HEK293 (cell line): Measurements from ENCODE around the gene BEX2.

Experiments used
- CTCF ChIA-PET: fragments of 350-600 bp; formaldehyde crosslinking; extraction: SDS; loops from one replicate; lab custom pipeline; 2021; ENCODE audit warnings: antibody characterized with exemption; lab: Yijun Ruan, JAX
- POLR2A ChIA-PET: fragments of 300-600 bp; formaldehyde crosslinking; extraction: SDS; loops from one replicate; lab custom pipeline; 2020; ENCODE audit warnings: antibody characterized with exemption, inconsistent platforms; lab: Yijun Ruan, JAX
- H3K27ac ChIP-seq: fragments of 200-500 bp; sonication (Bioruptor generic); 2 replicates; pipeline ENCODE4 v1.5.1; 2014; ENCODE audit warnings: low read depth, low read length, control low read depth, inconsistent platforms; ENCODE audit errors: extremely low read depth
- H3K36me3 ChIP-seq, 2 experiments: fragments of 200-500 bp in 1 of 2; sonication (Bioruptor generic) in 1 of 2; 1 replicate in 1 of 2; 2 replicates in 1 of 2; pipeline ENCODE4 v1.5.1; 2014 to 2017; ENCODE audit warnings: inconsistent platforms in 2 of 2, low read length in 2 of 2; ENCODE audit not compliant: control insufficient read depth in 2 of 2, insufficient read depth in 1 of 2
- H3K4me1 ChIP-seq: fragments of 200-500 bp; sonication (Bioruptor generic); 2 replicates; pipeline ENCODE4 v1.5.1; 2014; ENCODE audit warnings: mild to moderate bottlenecking, low read length, inconsistent platforms; ENCODE audit not compliant: control insufficient read depth, insufficient read depth
- H3K4me3 ChIP-seq: 2 replicates; pipeline ENCODE4 v1.5.1; 2011; ENCODE audit warnings: low read depth, mild to moderate bottlenecking, control low read depth, low read length, moderate library complexity
- H3K9me3 ChIP-seq: fragments of 200-500 bp; sonication (Bioruptor generic); 2 replicates; pipeline ENCODE4 v1.5.1; 2014; ENCODE audit warnings: low read depth, low read length, inconsistent platforms; ENCODE audit not compliant: control insufficient read depth, insufficient read depth
- KLF1 ChIP-seq: fragments of 450-650 bp; formaldehyde crosslinking; IDR thresholded peaks from 2 replicates; pipeline ENCODE4 v1.5.1; 2016; ENCODE audit warnings: missing biosample characterization, missing genetic modification characterization
- RBAK ChIP-seq: fragments of 450-650 bp; formaldehyde crosslinking; IDR thresholded peaks from 2 replicates; pipeline ENCODE4 v1.5.1; 2016; ENCODE audit warnings: missing biosample characterization, missing genetic modification characterization
- ZBTB21 ChIP-seq: fragments of 450-650 bp; formaldehyde crosslinking; IDR thresholded peaks from 2 replicates; pipeline ENCODE4 v1.5.1; 2017; ENCODE audit warnings: missing biosample characterization, missing genetic modification characterization
- ZBTB8A ChIP-seq: fragments of 450-650 bp; formaldehyde crosslinking; IDR thresholded peaks from 2 replicates; pipeline ENCODE4 v1.5.1; 2016; ENCODE audit warnings: missing biosample characterization, missing genetic modification characterization
- ZNF292 ChIP-seq: fragments of 450-650 bp; formaldehyde crosslinking; IDR thresholded peaks from 2 replicates; pipeline ENCODE4 v1.5.1; 2016; ENCODE audit warnings: low read depth, missing biosample characterization, missing genetic modification characterization, borderline replicate concordance
- ZNF37A ChIP-seq: fragments of 450-650 bp; IDR thresholded peaks from 2 replicates; pipeline ENCODE4 v1.5.1; 2018; ENCODE audit warnings: missing biosample characterization, missing genetic modification characterization
- ZNF394 ChIP-seq: fragments of 450-650 bp; formaldehyde crosslinking; IDR thresholded peaks from 2 replicates; pipeline ENCODE4 v1.5.1; 2016; ENCODE audit warnings: missing biosample characterization, missing genetic modification characterization, mild to moderate bottlenecking, moderate library complexity, borderline replicate concordance
- ZNF510 ChIP-seq: fragments of 450-650 bp; formaldehyde crosslinking; IDR thresholded peaks from 2 replicates; pipeline ENCODE4 v1.5.1; 2018; ENCODE audit warnings: mild to moderate bottlenecking, missing genetic modification characterization, missing biosample characterization; ENCODE audit not compliant: insufficient replicate concordance
- ZNF561 ChIP-seq: fragments of 450-650 bp; IDR thresholded peaks from 2 replicates; pipeline ENCODE4 v1.5.1; 2018; ENCODE audit warnings: missing biosample characterization, missing genetic modification characterization, borderline replicate concordance
- ZNF600 ChIP-seq: fragments of 450-650 bp; formaldehyde crosslinking; IDR thresholded peaks from 2 replicates; pipeline ENCODE4 v1.5.1; 2016; ENCODE audit warnings: missing biosample characterization, missing genetic modification characterization
- ZNF629 ChIP-seq: fragments of 450-650 bp; formaldehyde crosslinking; IDR thresholded peaks from 2 replicates; pipeline ENCODE4 v1.5.1; 2017; ENCODE audit warnings: missing biosample characterization, missing genetic modification characterization
- ZNF654 ChIP-seq: fragments of 450-650 bp; formaldehyde crosslinking; IDR thresholded peaks from 2 replicates; pipeline ENCODE4 v1.5.1; 2016; ENCODE audit warnings: low read depth, missing biosample characterization, missing genetic modification characterization
- ZNF660 ChIP-seq: fragments of 450-650 bp; IDR thresholded peaks from 2 replicates; pipeline ENCODE4 v1.5.1; 2018; ENCODE audit warnings: missing biosample characterization, mild to moderate bottlenecking, missing genetic modification characterization
- TF ChIP-seq, protein P1 (sequence below): fragments of 450-650 bp; formaldehyde crosslinking; IDR thresholded peaks from 2 replicates; pipeline ENCODE4 v1.5.1; 2016; ENCODE audit warnings: missing biosample characterization, missing genetic modification characterization, borderline replicate concordance
- TF ChIP-seq, protein P2 (sequence below): fragments of 450-650 bp; formaldehyde crosslinking; IDR thresholded peaks from 2 replicates; pipeline ENCODE4 v1.5.1; 2016; ENCODE audit warnings: missing biosample characterization, missing genetic modification characterization
- TF ChIP-seq, protein P3 (sequence below): fragments of 450-650 bp; formaldehyde crosslinking; IDR thresholded peaks from 2 replicates; pipeline ENCODE4 v1.5.1; 2016; ENCODE audit warnings: missing biosample characterization, missing genetic modification characterization
- TF ChIP-seq, protein P4 (sequence below): fragments of 450-650 bp; formaldehyde crosslinking; IDR thresholded peaks from 2 replicates; pipeline ENCODE4 v1.5.1; 2016; ENCODE audit warnings: missing biosample characterization, missing genetic modification characterization

Gene BEX2

DNA sequence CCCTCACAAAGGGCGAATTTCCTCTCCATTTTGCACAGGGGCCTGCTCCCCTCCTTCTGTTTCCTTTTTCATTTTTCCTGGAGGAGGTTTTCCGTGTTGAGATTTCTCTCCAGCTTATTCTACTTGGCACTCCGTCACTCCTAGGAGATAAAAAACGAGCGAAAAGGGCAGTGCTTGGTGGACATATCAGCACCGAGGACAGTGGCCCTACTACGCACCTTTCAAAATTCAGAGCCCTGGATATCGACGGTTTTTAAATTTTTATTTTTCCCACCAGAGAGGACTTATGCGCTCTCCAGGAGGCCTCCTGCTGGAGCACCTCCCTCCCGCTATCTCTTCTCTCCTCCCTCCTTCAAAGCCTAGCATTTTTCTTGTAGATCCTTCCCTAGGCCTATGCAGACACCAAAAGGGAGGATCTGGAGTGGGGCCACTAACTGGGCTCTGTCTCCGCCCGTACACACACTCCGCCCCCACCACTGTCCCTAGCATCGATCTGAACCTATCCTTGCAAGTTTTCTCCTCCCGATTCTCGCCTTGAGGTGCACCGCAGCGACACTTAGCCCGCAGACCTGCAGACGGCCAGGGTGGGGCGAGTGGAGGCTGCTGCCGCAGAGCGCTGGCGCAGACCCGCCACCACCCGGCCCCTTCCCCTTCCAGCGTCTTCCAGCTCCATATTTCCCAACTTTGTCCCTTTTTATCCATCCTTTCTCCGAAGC, 37.0 kb upstream of the BEX2 start:
- no peaks in the 10 kb centered on the region for H3K36me3 ChIP-seq
- no peaks in the 10 kb centered on the region for H3K4me1 ChIP-seq
- POLR2A ChIA-PET, result no interaction called here
- CTCF ChIA-PET, result no interaction called here
- TF ChIP-seq KLF1 (tag by site-specific recombination) (no peak), ZNF561 (no peak), ZNF394 (no peak), ZNF629 (tag by site-specific recombination) (no peak), ZBTB8A (tag by site-specific recombination) (no peak)
- TF ChIP-seq, protein P1, sequence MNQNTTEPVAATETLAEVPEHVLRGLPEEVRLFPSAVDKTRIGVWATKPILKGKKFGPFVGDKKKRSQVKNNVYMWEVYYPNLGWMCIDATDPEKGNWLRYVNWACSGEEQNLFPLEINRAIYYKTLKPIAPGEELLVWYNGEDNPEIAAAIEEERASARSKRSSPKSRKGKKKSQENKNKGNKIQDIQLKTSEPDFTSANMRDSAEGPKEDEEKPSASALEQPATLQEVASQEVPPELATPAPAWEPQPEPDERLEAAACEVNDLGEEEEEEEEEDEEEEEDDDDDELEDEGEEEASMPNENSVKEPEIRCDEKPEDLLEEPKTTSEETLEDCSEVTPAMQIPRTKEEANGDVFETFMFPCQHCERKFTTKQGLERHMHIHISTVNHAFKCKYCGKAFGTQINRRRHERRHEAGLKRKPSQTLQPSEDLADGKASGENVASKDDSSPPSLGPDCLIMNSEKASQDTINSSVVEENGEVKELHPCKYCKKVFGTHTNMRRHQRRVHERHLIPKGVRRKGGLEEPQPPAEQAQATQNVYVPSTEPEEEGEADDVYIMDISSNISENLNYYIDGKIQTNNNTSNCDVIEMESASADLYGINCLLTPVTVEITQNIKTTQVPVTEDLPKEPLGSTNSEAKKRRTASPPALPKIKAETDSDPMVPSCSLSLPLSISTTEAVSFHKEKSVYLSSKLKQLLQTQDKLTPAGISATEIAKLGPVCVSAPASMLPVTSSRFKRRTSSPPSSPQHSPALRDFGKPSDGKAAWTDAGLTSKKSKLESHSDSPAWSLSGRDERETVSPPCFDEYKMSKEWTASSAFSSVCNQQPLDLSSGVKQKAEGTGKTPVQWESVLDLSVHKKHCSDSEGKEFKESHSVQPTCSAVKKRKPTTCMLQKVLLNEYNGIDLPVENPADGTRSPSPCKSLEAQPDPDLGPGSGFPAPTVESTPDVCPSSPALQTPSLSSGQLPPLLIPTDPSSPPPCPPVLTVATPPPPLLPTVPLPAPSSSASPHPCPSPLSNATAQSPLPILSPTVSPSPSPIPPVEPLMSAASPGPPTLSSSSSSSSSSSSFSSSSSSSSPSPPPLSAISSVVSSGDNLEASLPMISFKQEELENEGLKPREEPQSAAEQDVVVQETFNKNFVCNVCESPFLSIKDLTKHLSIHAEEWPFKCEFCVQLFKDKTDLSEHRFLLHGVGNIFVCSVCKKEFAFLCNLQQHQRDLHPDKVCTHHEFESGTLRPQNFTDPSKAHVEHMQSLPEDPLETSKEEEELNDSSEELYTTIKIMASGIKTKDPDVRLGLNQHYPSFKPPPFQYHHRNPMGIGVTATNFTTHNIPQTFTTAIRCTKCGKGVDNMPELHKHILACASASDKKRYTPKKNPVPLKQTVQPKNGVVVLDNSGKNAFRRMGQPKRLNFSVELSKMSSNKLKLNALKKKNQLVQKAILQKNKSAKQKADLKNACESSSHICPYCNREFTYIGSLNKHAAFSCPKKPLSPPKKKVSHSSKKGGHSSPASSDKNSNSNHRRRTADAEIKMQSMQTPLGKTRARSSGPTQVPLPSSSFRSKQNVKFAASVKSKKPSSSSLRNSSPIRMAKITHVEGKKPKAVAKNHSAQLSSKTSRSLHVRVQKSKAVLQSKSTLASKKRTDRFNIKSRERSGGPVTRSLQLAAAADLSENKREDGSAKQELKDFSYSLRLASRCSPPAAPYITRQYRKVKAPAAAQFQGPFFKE (tag by site-specific recombination), result no peak
- TF ChIP-seq, protein P2, sequence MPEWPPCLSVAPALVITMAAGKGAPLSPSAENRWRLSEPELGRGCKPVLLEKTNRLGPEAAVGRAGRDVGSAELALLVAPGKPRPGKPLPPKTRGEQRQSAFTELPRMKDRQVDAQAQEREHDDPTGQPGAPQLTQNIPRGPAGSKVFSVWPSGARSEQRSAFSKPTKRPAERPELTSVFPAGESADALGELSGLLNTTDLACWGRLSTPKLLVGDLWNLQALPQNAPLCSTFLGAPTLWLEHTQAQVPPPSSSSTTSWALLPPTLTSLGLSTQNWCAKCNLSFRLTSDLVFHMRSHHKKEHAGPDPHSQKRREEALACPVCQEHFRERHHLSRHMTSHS, result no peak
- no peaks in the 10 kb centered on the region for H3K9me3 ChIP-seq
- H3K27ac ChIP-seq, result no peak overlapping the region
- no peak overlapping the region for H3K4me3 ChIP-seq

DNA sequence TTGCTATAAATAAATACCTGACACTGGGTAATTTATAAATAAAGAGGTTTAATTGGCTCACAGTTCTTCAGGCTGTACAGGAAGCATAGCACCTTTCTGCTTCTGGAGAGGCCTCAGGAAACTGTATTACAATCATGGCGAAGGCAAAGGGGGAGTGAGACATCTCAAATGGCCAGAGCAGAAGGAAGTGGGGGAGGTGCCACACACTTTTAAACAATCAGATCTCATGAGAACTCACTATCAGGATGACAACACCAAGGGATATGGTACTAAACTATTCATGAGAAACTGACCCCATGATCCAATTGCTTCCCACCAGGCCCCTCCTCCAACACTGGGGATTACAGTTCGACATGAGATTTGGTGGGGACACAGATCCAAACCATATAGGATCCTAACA, 33.8 kb upstream of the BEX2 start:
- no peak overlapping the region for H3K4me3 ChIP-seq
- TF ChIP-seq ZNF37A, result no peak
- TF ChIP-seq ZNF292, result no peak
- TF ChIP-seq ZNF600 (tag by site-specific recombination), result no peak
- no peak for TF ChIP-seq RBAK (tag by site-specific recombination)
- TF ChIP-seq ZBTB21 (tag by site-specific recombination), result no peak
- TF ChIP-seq, protein P3, sequence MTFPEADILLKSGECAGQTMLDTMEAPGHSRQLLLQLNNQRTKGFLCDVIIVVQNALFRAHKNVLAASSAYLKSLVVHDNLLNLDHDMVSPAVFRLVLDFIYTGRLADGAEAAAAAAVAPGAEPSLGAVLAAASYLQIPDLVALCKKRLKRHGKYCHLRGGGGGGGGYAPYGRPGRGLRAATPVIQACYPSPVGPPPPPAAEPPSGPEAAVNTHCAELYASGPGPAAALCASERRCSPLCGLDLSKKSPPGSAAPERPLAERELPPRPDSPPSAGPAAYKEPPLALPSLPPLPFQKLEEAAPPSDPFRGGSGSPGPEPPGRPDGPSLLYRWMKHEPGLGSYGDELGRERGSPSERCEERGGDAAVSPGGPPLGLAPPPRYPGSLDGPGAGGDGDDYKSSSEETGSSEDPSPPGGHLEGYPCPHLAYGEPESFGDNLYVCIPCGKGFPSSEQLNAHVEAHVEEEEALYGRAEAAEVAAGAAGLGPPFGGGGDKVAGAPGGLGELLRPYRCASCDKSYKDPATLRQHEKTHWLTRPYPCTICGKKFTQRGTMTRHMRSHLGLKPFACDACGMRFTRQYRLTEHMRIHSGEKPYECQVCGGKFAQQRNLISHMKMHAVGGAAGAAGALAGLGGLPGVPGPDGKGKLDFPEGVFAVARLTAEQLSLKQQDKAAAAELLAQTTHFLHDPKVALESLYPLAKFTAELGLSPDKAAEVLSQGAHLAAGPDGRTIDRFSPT (tag by site-specific recombination), result no peak
- TF ChIP-seq, all 188 proteins: peak for 0
- H3K27ac ChIP-seq, result no peak overlapping the region
- POLR2A ChIA-PET, result no interaction called here
- no peaks in the 10 kb centered on the region for H3K4me1 ChIP-seq
- H3K36me3 ChIP-seq, result no peaks in the 10 kb centered on the region
- H3K9me3 ChIP-seq, result no peaks in the 10 kb centered on the region
- CTCF ChIA-PET, result no interaction called here

DNA sequence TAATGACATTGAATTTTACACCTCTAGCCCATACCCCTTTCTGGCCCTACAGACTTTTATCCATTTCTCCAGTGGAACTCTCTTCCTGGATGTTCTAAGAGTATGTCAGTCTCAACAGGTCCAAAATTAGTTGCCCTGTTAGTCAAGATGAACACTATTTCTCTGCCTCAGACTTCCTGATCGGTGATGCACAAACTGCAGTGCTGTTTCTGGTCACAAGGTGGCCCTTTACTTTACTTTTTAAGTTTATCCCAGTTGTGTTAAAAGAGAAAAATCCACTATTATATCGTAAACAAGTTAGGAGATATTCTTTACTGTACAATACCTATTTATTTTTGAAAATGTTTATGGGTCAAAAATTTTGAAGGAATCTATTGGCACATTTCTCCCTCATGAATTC, 32.3 kb upstream of the BEX2 start:
- Histone ChIP-seq H3K4me3 (no peak overlapping the region), H3K9me3 (no peaks in the 10 kb centered on the region)
- POLR2A ChIA-PET, result no interaction called here

More for the DNA sequence above, 32.3 kb upstream of the BEX2 start:
- CTCF ChIA-PET, result interaction anchor here (0.6 to 1.3 kb wide), 18 partner anchors 10 to 171 kb away, joined by 3 to 15 read pairs (median 4); partner anchors contain the start of gene TCEAL7
- no peaks in the 10 kb centered on the region for H3K4me1 ChIP-seq
- TF ChIP-seq, protein P2, result no peak
- TF ChIP-seq ZNF654 (tag by site-specific recombination) (peak; percentile 53), ZNF394 (no peak), ZNF510 (tag by site-specific recombination) (no peak), ZNF292 (no peak), ZNF660 (0 out of 2 replicates have a peak, but pooled peaks have one; percentile 16)
- TF ChIP-seq, protein P4, sequence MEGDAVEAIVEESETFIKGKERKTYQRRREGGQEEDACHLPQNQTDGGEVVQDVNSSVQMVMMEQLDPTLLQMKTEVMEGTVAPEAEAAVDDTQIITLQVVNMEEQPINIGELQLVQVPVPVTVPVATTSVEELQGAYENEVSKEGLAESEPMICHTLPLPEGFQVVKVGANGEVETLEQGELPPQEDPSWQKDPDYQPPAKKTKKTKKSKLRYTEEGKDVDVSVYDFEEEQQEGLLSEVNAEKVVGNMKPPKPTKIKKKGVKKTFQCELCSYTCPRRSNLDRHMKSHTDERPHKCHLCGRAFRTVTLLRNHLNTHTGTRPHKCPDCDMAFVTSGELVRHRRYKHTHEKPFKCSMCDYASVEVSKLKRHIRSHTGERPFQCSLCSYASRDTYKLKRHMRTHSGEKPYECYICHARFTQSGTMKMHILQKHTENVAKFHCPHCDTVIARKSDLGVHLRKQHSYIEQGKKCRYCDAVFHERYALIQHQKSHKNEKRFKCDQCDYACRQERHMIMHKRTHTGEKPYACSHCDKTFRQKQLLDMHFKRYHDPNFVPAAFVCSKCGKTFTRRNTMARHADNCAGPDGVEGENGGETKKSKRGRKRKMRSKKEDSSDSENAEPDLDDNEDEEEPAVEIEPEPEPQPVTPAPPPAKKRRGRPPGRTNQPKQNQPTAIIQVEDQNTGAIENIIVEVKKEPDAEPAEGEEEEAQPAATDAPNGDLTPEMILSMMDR, result 0 out of 2 replicates have a peak, but pooled peaks have one; percentile 30
- no peaks in the 10 kb centered on the region for H3K36me3 ChIP-seq
- H3K27ac ChIP-seq, result no peak overlapping the region
